AG09319 (cell line): Measurements from ENCODE around the gene NLK.
"Not testable (repeated sequence)": the region's sequence is repeated elsewhere in the genome, so short reads cannot be mapped to it uniquely, and the experiment has no call there.

ENCODE experiments used
- DNase-seq: peaks from one replicate; pipeline ENCODE4 v3.0.0-alpha.2; 2010; ENCODE audit warnings: low read depth; ENCODE audit errors: extremely low read depth
- TF ChIP-seq, protein P1 (sequence below): IDR thresholded peaks from 2 replicates; pipeline ENCODE4 v1.5.1; 2011; ENCODE audit warnings: low read depth, mild to moderate bottlenecking, inconsistent platforms, low read length, moderate library complexity

The NLK gene

DNA sequence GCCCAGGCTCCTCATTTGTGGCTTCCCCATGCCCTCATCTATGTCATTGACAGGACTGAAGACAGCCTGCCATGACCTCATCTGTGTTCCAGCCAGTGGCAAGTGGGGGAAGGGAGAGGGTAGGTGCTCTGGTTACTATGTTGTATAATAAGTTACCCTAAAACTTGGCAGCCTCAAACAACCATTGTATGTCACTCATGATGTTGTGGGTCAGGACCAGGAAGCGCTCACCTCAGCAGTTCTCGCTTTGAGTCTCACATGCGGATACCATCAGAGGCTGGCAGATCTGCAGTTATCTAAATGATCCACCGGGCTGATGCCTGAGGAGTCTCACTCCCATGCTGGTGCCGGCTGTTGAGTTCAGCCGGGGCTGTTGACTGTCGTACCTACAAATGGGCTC, 187.5 kb downstream of the NLK start:
- DNase-seq, result no peak
- TF ChIP-seq, protein P1, sequence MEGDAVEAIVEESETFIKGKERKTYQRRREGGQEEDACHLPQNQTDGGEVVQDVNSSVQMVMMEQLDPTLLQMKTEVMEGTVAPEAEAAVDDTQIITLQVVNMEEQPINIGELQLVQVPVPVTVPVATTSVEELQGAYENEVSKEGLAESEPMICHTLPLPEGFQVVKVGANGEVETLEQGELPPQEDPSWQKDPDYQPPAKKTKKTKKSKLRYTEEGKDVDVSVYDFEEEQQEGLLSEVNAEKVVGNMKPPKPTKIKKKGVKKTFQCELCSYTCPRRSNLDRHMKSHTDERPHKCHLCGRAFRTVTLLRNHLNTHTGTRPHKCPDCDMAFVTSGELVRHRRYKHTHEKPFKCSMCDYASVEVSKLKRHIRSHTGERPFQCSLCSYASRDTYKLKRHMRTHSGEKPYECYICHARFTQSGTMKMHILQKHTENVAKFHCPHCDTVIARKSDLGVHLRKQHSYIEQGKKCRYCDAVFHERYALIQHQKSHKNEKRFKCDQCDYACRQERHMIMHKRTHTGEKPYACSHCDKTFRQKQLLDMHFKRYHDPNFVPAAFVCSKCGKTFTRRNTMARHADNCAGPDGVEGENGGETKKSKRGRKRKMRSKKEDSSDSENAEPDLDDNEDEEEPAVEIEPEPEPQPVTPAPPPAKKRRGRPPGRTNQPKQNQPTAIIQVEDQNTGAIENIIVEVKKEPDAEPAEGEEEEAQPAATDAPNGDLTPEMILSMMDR, result no peak

- not testable (repeated sequence) for DNase-seq
These were observed 188.1 kb downstream of the NLK start for GRCh38 chr17:28230607-28231006.

DNA sequence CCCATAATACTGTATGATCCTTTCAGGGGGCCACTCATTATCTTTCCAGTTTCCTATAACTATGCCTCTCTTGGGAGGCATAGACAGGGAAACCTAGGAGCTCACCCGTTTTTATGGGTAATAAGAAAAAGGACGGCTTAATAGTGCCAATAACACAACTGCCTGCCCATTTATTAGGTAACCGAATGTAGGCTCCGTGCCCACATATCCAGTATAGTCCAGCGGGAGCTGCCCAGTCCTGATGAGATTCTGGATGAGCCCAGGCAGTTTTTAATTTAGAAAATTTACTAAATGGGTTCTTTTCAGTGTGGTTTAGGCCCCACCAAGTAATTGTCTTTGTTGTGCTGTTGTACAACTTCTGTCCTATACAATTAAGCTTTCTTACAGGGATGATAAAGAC, 189.1 kb downstream of the NLK start:
- DNase-seq, result not testable (repeated sequence)

DNA sequence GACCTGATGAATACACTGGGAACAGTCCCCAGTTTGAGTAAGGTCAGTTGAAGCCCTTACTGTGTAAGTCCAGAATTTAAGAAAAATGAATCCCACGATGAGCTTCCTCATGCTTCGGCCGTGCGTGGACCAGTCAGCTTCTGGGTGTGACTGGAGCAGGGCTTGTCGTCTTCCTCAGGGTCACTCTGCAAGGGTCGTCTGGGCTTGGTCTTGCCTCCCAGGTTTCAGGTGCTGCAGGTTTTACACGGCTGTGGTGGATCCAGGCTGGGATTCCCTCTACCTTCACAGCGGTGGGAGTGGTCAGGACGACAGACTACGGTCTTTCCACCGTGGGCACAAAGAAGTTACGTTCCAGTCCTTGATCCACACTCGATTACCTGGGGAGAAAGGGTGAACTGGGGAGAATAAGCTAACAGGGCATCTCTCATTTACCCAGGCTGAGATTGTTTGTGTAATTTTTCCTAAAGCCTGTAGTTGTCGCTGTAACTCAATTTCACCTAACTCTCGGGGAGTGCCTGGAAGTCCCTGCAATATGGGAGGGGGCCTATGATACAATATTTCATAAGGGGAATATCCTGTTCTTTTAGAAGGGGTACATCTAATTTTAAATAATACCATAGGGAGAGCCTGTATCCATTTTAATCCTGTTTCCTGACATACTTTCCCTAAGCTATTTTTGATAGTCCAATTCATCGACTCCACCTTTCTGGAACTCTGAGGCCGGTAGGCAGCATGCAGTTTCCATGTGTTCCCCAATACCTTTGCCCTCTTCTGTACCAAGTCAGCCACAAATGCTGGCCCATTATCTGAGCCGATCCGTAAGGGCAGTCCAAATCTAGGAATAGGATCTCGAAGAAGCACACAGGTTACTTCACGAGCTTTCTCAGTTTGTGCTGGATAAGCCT, 190.7 kb downstream of the NLK start:
- DNase-seq, result not testable (repeated sequence)
- TF ChIP-seq, protein P1, result peak; percentile 34

GRCh38 chr17:28233872-28234856, 191.7 kb downstream of the NLK start:
- DNase-seq, result not testable (repeated sequence)

DNA sequence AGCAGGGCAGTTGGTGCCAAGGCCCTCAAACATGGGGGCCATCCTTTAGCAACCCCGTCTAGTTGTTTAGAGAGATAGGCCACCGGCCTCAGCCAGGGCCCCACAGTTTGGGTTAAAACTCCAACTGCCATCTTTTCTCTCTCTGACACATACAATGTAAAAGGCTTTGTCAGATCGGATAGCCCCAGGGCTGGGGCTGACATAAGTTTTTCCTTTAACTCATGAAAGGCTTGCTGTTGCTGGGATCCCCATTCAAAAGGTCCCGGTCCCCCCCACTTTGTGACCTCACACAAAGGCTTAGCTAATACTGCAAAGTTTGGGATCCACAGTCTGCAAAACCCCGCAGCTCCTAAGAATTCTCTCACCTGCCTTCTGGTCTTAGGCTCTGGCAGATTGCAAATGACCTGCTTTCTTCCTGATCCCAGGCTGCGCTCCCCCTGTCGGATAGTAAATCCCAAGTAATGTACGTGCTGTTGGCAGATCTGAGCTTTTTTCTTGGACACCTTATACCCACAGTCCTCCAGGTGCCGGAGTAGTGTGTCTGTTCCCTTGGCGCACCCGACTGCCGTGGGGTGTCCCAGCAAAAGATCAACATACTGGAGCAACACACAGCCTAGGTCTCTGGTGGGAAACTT, 192.7 kb downstream of the NLK start:
- DNase-seq, result not testable (repeated sequence)

GRCh38 chr17:28236033-28236653, 193.7 kb downstream of the NLK start:
- DNase-seq, result not testable (repeated sequence)

- not testable (repeated sequence) for DNase-seq
These were observed 196.2 kb downstream of the NLK start for GRCh38 chr17:28238547-28239270.

DNA sequence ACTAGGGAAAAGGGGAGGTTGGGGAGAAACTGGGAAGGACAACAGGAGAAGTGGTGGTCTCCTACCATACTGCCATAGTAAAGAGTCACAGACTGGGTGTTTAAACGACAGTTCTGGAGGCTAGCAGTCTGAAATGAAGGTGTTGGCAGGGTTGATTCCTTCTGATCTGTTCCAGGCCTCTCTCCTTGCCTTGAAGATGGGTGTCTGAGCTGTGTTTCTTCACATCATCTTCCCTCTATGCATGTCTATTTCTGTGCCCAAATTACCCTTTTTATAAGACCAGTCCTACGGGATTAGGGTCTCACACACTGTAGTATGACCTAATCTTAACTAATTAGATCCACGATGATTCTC, 196.8 kb downstream of the NLK start:
- no peak for DNase-seq
- TF ChIP-seq, protein P1, result no peak
